ENCODE data around the gene SLC7A1. TPM values are rescaled to one million over a fixed set of nuclear protein-coding genes. Genes with fewer than 3 reads are reported as not detected.

SLC7A1 gene
- total and polyA plus RNA-seq, 4 donors, result 0.90 to 22.6 (median 1.4) TPM

DNA sequence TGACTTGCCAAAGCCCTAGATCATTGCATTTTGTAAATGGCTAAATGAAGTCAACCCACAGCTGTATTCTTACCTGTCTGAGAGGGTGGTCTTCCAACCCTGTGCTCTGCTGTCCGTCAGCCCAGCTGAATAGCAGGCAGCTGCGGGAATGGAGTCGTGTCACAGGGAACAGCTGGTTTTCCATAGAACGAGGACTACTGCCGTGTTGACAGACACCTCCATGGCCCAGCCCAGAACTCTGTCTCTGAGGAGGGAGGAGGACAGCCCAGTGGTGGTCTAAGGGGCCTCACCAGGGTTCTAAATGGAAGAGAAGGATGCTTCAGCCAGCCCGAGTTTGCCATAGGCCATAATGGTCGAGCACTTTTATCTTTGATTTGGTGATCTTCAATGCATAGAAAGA is 110.7 kb downstream of the SLC7A1 start:
- H3K9me3 ChIP-seq (ENCODE audit: control insufficient read depth in 4 of 4, low read length in 3 of 4), result no peaks in the 10 kb centered on the region
- WGBS, result 87% methylated on average over 7 of the region's 7 CpGs
- H3K4me1 ChIP-seq (ENCODE audit: control insufficient read depth in 4 of 4, insufficient read depth in 4 of 4, low read length in 3 of 4), result no peaks in the 10 kb centered on the region
- no peak overlapping the region for H3K9ac ChIP-seq (ENCODE audit: low read depth in 1 of 2, low read length in 2 of 2)
- no peaks in the 10 kb centered on the region for H3K36me3 ChIP-seq (ENCODE audit: control insufficient read depth in 4 of 4, insufficient read depth in 3 of 4, low read depth in 1 of 4, low read length in 3 of 4)
- no peak overlapping the region for H3K27ac ChIP-seq (ENCODE audit: low read depth in 1 of 2, low read length in 2 of 2)
- H3K27me3 ChIP-seq (ENCODE audit: control insufficient read depth in 4 of 4, insufficient read depth in 4 of 4, low read length in 3 of 4), result no peaks in the 10 kb centered on the region
- TF ChIP-seq EGR1 (IDR thresholded peaks at IDR 0.05; ENCODE audit: low read depth in 2 of 2) (no peak), RXRA (IDR thresholded peaks at IDR 0.05) (no peak), SP1 (IDR thresholded peaks at IDR 0.05) (no peak), HNF4A (conservative IDR thresholded peaks at IDR 0.05) (no peak), NR2F2 (IDR thresholded peaks at IDR 0.05) (no peak), JUND (IDR thresholded peaks at IDR 0.05) (no peak), FOXA2 (IDR thresholded peaks at IDR 0.05) (no peak), RAD21 (IDR thresholded peaks at IDR 0.05) (no peak), HNF4G (IDR thresholded peaks at IDR 0.05) (no peak), FOXA1 (IDR thresholded peaks at IDR 0.05) (no peak), YY1 (IDR thresholded peaks at IDR 0.05) (no peak)
- TF ChIP-seq, protein P1, sequence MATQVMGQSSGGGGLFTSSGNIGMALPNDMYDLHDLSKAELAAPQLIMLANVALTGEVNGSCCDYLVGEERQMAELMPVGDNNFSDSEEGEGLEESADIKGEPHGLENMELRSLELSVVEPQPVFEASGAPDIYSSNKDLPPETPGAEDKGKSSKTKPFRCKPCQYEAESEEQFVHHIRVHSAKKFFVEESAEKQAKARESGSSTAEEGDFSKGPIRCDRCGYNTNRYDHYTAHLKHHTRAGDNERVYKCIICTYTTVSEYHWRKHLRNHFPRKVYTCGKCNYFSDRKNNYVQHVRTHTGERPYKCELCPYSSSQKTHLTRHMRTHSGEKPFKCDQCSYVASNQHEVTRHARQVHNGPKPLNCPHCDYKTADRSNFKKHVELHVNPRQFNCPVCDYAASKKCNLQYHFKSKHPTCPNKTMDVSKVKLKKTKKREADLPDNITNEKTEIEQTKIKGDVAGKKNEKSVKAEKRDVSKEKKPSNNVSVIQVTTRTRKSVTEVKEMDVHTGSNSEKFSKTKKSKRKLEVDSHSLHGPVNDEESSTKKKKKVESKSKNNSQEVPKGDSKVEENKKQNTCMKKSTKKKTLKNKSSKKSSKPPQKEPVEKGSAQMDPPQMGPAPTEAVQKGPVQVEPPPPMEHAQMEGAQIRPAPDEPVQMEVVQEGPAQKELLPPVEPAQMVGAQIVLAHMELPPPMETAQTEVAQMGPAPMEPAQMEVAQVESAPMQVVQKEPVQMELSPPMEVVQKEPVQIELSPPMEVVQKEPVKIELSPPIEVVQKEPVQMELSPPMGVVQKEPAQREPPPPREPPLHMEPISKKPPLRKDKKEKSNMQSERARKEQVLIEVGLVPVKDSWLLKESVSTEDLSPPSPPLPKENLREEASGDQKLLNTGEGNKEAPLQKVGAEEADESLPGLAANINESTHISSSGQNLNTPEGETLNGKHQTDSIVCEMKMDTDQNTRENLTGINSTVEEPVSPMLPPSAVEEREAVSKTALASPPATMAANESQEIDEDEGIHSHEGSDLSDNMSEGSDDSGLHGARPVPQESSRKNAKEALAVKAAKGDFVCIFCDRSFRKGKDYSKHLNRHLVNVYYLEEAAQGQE (IDR thresholded peaks at IDR 0.05), result no peak
- no peak for DNase-seq (ENCODE audit: low spot score)
- no peak overlapping the region for H3K4me3 ChIP-seq (ENCODE audit: low read depth in 1 of 3, low read length in 3 of 3)

DNA sequence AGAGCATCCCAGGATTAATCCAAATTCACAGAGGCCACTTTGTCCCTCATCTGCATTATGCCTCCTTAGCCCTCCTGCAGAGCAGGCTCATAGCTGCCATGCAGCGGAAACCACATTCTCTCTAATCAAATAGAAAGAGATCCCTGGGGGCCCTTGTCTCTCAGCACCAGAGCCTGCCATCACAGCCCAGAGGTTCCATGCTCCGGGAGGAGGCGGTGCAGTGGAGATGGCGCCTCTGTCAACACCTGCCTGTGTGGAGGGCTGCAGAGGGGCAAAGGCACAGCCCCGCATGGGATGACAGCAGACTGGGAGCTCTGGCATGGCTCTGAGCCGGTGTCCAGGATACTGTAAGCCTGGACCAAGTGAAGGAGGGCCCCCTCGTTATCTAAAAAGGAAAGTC is 111.3 kb downstream of the SLC7A1 start:
- no peak overlapping the region for H3K4me3 ChIP-seq (ENCODE audit: low read depth in 1 of 3, low read length in 3 of 3)
- 82% methylated on average over 7 of the region's 7 CpGs for WGBS
- no peaks in the 10 kb centered on the region for H3K9me3 ChIP-seq (ENCODE audit: control insufficient read depth in 4 of 4, low read length in 3 of 4)
- TF ChIP-seq FOXA1 (IDR thresholded peaks at IDR 0.05) (no peak), HNF4G (IDR thresholded peaks at IDR 0.05) (no peak), SP1 (IDR thresholded peaks at IDR 0.05) (no peak), GABPA (IDR thresholded peaks at IDR 0.05 in 1 of 2, conservative IDR thresholded peaks at IDR 0.05 in 1 of 2) (no peak), TAF1 (conservative IDR thresholded peaks at IDR 0.05) (no peak)
- TF ChIP-seq, protein P2, sequence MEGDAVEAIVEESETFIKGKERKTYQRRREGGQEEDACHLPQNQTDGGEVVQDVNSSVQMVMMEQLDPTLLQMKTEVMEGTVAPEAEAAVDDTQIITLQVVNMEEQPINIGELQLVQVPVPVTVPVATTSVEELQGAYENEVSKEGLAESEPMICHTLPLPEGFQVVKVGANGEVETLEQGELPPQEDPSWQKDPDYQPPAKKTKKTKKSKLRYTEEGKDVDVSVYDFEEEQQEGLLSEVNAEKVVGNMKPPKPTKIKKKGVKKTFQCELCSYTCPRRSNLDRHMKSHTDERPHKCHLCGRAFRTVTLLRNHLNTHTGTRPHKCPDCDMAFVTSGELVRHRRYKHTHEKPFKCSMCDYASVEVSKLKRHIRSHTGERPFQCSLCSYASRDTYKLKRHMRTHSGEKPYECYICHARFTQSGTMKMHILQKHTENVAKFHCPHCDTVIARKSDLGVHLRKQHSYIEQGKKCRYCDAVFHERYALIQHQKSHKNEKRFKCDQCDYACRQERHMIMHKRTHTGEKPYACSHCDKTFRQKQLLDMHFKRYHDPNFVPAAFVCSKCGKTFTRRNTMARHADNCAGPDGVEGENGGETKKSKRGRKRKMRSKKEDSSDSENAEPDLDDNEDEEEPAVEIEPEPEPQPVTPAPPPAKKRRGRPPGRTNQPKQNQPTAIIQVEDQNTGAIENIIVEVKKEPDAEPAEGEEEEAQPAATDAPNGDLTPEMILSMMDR (IDR thresholded peaks at IDR 0.05; ENCODE audit: low read depth, low read length, missing input control), result no peak
- no peaks in the 10 kb centered on the region for H3K36me3 ChIP-seq (ENCODE audit: control insufficient read depth in 4 of 4, insufficient read depth in 3 of 4, low read depth in 1 of 4, low read length in 3 of 4)
- no peaks in the 10 kb centered on the region for H3K4me1 ChIP-seq (ENCODE audit: control insufficient read depth in 4 of 4, insufficient read depth in 4 of 4, low read length in 3 of 4)
- no peak overlapping the region for H3K9ac ChIP-seq (ENCODE audit: low read depth in 1 of 2, low read length in 2 of 2)
- no peak for DNase-seq (ENCODE audit: low spot score)
- no peaks in the 10 kb centered on the region for H3K27me3 ChIP-seq (ENCODE audit: control insufficient read depth in 4 of 4, insufficient read depth in 4 of 4, low read length in 3 of 4)
- H3K27ac ChIP-seq (ENCODE audit: low read depth in 1 of 2, low read length in 2 of 2), result no peak overlapping the region

DNA sequence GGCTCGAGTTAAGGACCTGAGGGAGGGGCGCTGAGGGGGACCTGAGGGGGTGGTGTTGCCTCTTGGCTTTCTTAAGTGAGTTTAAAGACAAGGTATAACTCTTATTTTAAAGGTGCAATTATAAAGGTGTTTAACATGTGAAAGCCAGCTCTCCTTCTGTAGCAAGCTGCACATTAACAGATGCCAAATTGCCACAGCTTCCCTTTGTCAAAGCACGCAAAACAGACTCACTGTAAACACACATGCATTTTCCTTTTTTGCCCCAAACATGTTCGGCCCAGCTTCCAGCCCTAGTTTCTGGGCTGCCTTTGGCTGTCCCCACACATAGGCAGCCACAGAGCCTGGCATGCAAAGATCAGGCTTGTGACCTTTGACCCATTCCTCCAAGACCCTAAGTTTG is 111.9 kb downstream of the SLC7A1 start:
- no peak for DNase-seq (ENCODE audit: low spot score)
- Histone ChIP-seq H3K4me1 (ENCODE audit: control insufficient read depth in 4 of 4, insufficient read depth in 4 of 4, low read length in 3 of 4) (no peaks in the 10 kb centered on the region), H3K4me3 (ENCODE audit: low read depth in 1 of 3, low read length in 3 of 3) (no peak overlapping the region), H3K9me3 (ENCODE audit: control insufficient read depth in 4 of 4, low read length in 3 of 4) (no peaks in the 10 kb centered on the region), H3K9ac (ENCODE audit: low read depth in 1 of 2, low read length in 2 of 2) (no peak overlapping the region), H3K27me3 (ENCODE audit: control insufficient read depth in 4 of 4, insufficient read depth in 4 of 4, low read length in 3 of 4) (no peaks in the 10 kb centered on the region), H3K36me3 (ENCODE audit: control insufficient read depth in 4 of 4, insufficient read depth in 3 of 4, low read depth in 1 of 4, low read length in 3 of 4) (no peaks in the 10 kb centered on the region), H3K27ac (ENCODE audit: low read depth in 1 of 2, low read length in 2 of 2) (no peak overlapping the region)
- 83% methylated on average over 4 of the region's 4 CpGs for WGBS
- TF ChIP-seq SP1 (IDR thresholded peaks at IDR 0.05) (no peak), RXRA (IDR thresholded peaks at IDR 0.05) (no peak), FOXA2 (IDR thresholded peaks at IDR 0.05) (no peak), GABPA (IDR thresholded peaks at IDR 0.05 in 1 of 2, conservative IDR thresholded peaks at IDR 0.05 in 1 of 2) (no peak), HNF4G (IDR thresholded peaks at IDR 0.05) (no peak), EGR1 (IDR thresholded peaks at IDR 0.05; ENCODE audit: low read depth in 2 of 2) (no peak), FOXA1 (IDR thresholded peaks at IDR 0.05) (no peak), TAF1 (conservative IDR thresholded peaks at IDR 0.05) (no peak), NR2F2 (IDR thresholded peaks at IDR 0.05) (no peak), JUND (IDR thresholded peaks at IDR 0.05) (no peak)
- TF ChIP-seq, protein P1 (IDR thresholded peaks at IDR 0.05), result no peak
- TF ChIP-seq, protein P3, sequence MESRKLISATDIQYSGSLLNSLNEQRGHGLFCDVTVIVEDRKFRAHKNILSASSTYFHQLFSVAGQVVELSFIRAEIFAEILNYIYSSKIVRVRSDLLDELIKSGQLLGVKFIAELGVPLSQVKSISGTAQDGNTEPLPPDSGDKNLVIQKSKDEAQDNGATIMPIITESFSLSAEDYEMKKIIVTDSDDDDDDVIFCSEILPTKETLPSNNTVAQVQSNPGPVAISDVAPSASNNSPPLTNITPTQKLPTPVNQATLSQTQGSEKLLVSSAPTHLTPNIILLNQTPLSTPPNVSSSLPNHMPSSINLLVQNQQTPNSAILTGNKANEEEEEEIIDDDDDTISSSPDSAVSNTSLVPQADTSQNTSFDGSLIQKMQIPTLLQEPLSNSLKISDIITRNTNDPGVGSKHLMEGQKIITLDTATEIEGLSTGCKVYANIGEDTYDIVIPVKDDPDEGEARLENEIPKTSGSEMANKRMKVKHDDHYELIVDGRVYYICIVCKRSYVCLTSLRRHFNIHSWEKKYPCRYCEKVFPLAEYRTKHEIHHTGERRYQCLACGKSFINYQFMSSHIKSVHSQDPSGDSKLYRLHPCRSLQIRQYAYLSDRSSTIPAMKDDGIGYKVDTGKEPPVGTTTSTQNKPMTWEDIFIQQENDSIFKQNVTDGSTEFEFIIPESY (IDR thresholded peaks at IDR 0.05), result no peak
- TF ChIP-seq, protein P4, sequence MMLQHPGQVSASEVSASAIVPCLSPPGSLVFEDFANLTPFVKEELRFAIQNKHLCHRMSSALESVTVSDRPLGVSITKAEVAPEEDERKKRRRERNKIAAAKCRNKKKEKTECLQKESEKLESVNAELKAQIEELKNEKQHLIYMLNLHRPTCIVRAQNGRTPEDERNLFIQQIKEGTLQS (IDR thresholded peaks at IDR 0.05), result no peak
